Activated CD8-positive, alpha-beta memory T cell treated with anti-CD3 and anti-CD28 coated beads, Interleukin-2, amount 50 U/mL, for 48 hours (primary cell): Measurements from ENCODE around the gene IFT88.

ENCODE experiments used
- DNase-seq: peaks from one replicate; pipeline ENCODE4 v3.0.0-alpha.2; 2020

IFT88 gene

GRCh38 chr13:20566898-20567874, at the start of gene IFT88:
Gene IFT88 (plus strand): TSS chr13:20567157. CDS start chr13:20574386, 7,229 bp downstream.
- peak; percentile 90 for DNase-seq

GRCh38 chr13:20518660-20519100, 48.3 kb upstream of the IFT88 start:
- no peak for DNase-seq

GRCh38 chr13:20519875-20520274, 47.1 kb upstream of the IFT88 start:
- no peak for DNase-seq

GRCh38 chr13:20521364-20522115, 45.4 kb upstream of the IFT88 start:
- DNase-seq: no peak

GRCh38 chr13:20525144-20525600, 41.8 kb upstream of the IFT88 start:
- peak; percentile 67 for DNase-seq

- peak; percentile 84 for DNase-seq
Observed at GRCh38 chr13:20525601-20526544, 41.1 kb upstream of the IFT88 start, which contains the start of gene CRYL1. Gene CRYL1 (minus strand): TSS chr13:20525857. CDS start chr13:20525794, 63 bp downstream.

- no peak for DNase-seq
Observed at GRCh38 chr13:20526664-20527063, 40.3 kb upstream of the IFT88 start.

- no peak for DNase-seq
Observed at GRCh38 chr13:20528452-20528851, 38.5 kb upstream of the IFT88 start.

- no peak for DNase-seq
Observed at GRCh38 chr13:20534038-20534608, 32.8 kb upstream of the IFT88 start.

GRCh38 chr13:20536992-20537391, 30.0 kb upstream of the IFT88 start:
- DNase-seq: no peak

- no peak for DNase-seq
Observed at GRCh38 chr13:20544201-20544923, 22.6 kb upstream of the IFT88 start.

- no peak for DNase-seq
Observed at GRCh38 chr13:20546556-20546955, 20.4 kb upstream of the IFT88 start.

GRCh38 chr13:20547479-20547908, 19.5 kb upstream of the IFT88 start:
- DNase-seq: no peak

GRCh38 chr13:20550799-20551198, 16.2 kb upstream of the IFT88 start:
- DNase-seq: no peak

- DNase-seq: no peak
Observed at GRCh38 chr13:20553311-20553710, 13.6 kb upstream of the IFT88 start.

- no peak for DNase-seq
Observed at GRCh38 chr13:20558982-20559381, 8.0 kb upstream of the IFT88 start.

- DNase-seq: no peak
Observed at GRCh38 chr13:20559659-20560356, 7.1 kb upstream of the IFT88 start.

- DNase-seq: no peak
Observed at GRCh38 chr13:20561741-20562140, 5.2 kb upstream of the IFT88 start.

GRCh38 chr13:20565115-20565736, 1.7 kb upstream of the IFT88 start:
- no peak for DNase-seq

- DNase-seq: no peak
Observed at GRCh38 chr13:20566468-20566897, 474 bp upstream of the IFT88 start.
